Heart right ventricle (tissue), 16 donors: Measurements from ENCODE around the gene ABCA6. TPM values are rescaled to one million over a fixed set of nuclear protein-coding genes. Genes with fewer than 3 reads are reported as not detected.

Source experiments
- ATAC-seq, 8 donors: fragments of 200-7000 bp; cut with Tn5 transposase; one replicate each; pipeline ENCODE4 v1.9.1; 2020; ENCODE audit warnings: mild to moderate bottlenecking in 8 of 8, moderate library complexity in 8 of 8, moderate number of reproducible peaks in 1 of 8
- DNase-seq, 2 donors: peaks; one replicate each; pipeline ENCODE4 v3.0.0-alpha.2; 2020
- H3K27ac ChIP-seq, 10 donors: fragments of 200-600 bp; sonication (generic) in 2 of 10; one replicate each; pipeline versions ENCODE4 v1.5.0 to v1.8.0; 2020 to 2022; ENCODE audit warnings: mild to moderate bottlenecking in 3 of 10
- H3K27me3 ChIP-seq, 7 donors: fragments of 200-600 bp; one replicate each; pipeline ENCODE4 v1.8.0; 2021 to 2022; ENCODE audit warnings: mild to moderate bottlenecking in 2 of 7
- H3K36me3 ChIP-seq, 9 donors: fragments of 200-600 bp; sonication (generic) in 1 of 9; one replicate each; pipeline versions ENCODE4 v1.5.0 to v1.8.0; 2020 to 2022; ENCODE audit warnings: mild to moderate bottlenecking in 2 of 9
- H3K4me1 ChIP-seq, 9 donors: fragments of 200-600 bp; sonication (generic) in 1 of 9; one replicate each; pipeline versions ENCODE4 v1.5.0 to v1.8.0; 2020 to 2022; ENCODE audit warnings: mild to moderate bottlenecking in 4 of 9
- H3K4me3 ChIP-seq, 10 donors: fragments of 200-600 bp; sonication (generic) in 2 of 10; one replicate each; pipeline versions ENCODE4 v1.5.0 to v1.8.0; 2020 to 2022; ENCODE audit warnings: mild to moderate bottlenecking in 7 of 10, moderate library complexity in 2 of 10
- H3K9me3 ChIP-seq, 11 donors: fragments of 200-600 bp in 10 of 11; sonication (generic) in 2 of 11; one replicate each; pipeline versions ENCODE4 v1.5.0 to v1.8.0; 2013 to 2022; ENCODE audit warnings: mild to moderate bottlenecking in 2 of 11, control low read depth in 1 of 11, moderate library complexity in 1 of 11
- WGBS, 2 donors: extraction: QIAGEN DNeasy Blood & Tissue Kit; methylation state at CpG; one replicate each; pipeline ENCODE4 v1.1.7; 2013; ENCODE audit warnings: inconsistent platforms in 1 of 2; 5-methylcytosine and 5-hydroxymethylcytosine counted together
- intact Hi-C, 10 donors: fragments of 100-400 bp; cut with DNase I; formaldehyde crosslinking; loops; one replicate each; pipeline versions ENCODE4 v1.11.1 to v1.14.2; 2022
- polyA plus RNA-seq, 2 donors: library from polyadenylated mRNA; stranded (reverse); fragments of 200-250 nt; gene quantifications; one replicate each; pipeline ENCODE4 v1.2.3, GENCODE V29; 2013
- total RNA-seq, 10 donors: library from RNA; stranded (reverse); fragmentation: NEBNext Ultra II Directional in 3 of 10; extraction: Animal tissue kit (Norgen Biotek cat#: 25700) in 3 of 10; gene quantifications; one replicate each; pipeline versions ENCODE4 v1.2.1 to v1.2.4, GENCODE V29; 2021 to 2023
- TF ChIP-seq, protein P1 (sequence below), 9 donors: fragments of 200-600 bp; sonication (generic) in 2 of 9; IDR thresholded peaks; one replicate each; pipeline versions ENCODE4 v1.5.0 to v1.8.0; 2021 to 2022; ENCODE audit warnings: antibody characterized with exemption in 9 of 9, mild to moderate bottlenecking in 5 of 9, moderate library complexity in 1 of 9
- donor health status: Arrhythmogenic right ventricular cardiomyopathy.
- donor health status: ischemic (EF 13 %, LVEDD 7.1; RV severe dilation, severe dysfunction).
- donor health status: healthy with polysubstance abuse.
- donor health status: DM: no; HTN: yes; CAD: no.
- donor health status: DM: no; HTN: no; CAD: no.
- donor health status: ischemic (EF 25% LVEDD 6.9; RV normal size, moderate dysfunction).
- donor health status: ischemic (EF 25% LVEDD 5.7; RV mildly dilated, moderate dysfunction).
- donor health status: healthy.
- donor health status: DM: yes; HTN: yes; CAD: no.
- donor health status: Ischemic cardiomyopathy.
- donor health status: ischemic (EF 35%, LVEDD 5.7; RV mildly dilated, moderate dysfunction).
- donor health status: nonischemic (EF 11% LVEDD 7.7; RV severe dilation, severe dysfunction).
- donor health status: DM: yes; HTN: yes; CAD: no.
- donor health status: PGD.
- donor health status: ischemic (EF 29% LVEDD 5.4; RV normal size, mild dysfunction).
- donor health status: nonischemic (EF 23%, LVEDD 6.1; RV moderate dilation, normal function).

The ABCA6 gene
- total and polyA plus RNA-seq, 12 donors, result 5.7 to 38.0 (median 15.0) TPM

DNA sequence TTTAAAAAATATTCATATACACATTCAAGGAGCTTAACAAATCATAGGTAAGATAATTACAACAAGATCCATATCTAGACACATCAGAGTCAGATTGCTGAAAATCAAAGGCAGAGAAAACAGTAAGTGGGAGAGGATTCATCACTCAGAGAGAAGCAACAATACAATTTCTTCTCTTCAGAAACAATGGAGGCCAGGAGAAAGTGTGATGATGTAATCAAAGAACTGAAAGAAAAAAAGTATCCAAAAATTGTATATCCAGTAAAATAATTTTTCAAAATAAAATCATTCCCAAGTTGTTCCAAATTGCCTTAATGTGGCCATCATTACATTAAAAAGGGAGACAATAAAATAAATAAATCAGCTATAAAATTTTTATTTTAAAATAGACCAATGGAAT, 17.7 kb upstream of the ABCA6 start:
- Histone ChIP-seq H3K4me1 (no peaks in the 10 kb centered on the region), H3K27me3 (no peaks in the 10 kb centered on the region), H3K4me3 (no peak overlapping the region), H3K36me3 (peaks cover 0 to 13% (median 0%) of the 10 kb centered on the region in 9 donors), H3K27ac (no peak overlapping the region), H3K9me3 (peaks cover 0 to 6% (median 0%) of the 10 kb centered on the region in 11 donors)
- DNase-seq, result no peak
- no peak for ATAC-seq
- intact Hi-C loops, result no loop called here
- TF ChIP-seq, protein P1, sequence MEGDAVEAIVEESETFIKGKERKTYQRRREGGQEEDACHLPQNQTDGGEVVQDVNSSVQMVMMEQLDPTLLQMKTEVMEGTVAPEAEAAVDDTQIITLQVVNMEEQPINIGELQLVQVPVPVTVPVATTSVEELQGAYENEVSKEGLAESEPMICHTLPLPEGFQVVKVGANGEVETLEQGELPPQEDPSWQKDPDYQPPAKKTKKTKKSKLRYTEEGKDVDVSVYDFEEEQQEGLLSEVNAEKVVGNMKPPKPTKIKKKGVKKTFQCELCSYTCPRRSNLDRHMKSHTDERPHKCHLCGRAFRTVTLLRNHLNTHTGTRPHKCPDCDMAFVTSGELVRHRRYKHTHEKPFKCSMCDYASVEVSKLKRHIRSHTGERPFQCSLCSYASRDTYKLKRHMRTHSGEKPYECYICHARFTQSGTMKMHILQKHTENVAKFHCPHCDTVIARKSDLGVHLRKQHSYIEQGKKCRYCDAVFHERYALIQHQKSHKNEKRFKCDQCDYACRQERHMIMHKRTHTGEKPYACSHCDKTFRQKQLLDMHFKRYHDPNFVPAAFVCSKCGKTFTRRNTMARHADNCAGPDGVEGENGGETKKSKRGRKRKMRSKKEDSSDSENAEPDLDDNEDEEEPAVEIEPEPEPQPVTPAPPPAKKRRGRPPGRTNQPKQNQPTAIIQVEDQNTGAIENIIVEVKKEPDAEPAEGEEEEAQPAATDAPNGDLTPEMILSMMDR (IDR thresholded peaks at IDR 0.05), result no peak

DNA sequence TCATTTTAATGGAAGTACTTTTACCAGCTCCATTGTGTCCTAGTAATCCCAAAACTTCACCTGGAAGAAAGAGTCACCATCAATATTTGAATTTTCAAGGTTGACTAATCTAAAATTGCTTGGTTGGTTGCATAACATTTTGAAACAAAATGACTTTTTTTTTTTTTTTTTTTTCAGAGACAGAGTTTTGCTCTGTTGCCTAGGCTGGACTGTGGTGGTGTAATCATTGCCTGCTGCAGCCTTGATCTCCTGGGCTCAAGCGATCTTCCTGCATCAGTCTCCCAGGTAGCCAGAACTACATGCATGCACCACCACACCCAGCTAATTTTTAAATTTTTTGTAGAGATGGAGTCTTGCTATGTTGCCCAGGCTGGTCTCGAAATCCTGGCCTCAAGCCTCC, 12.6 kb upstream of the ABCA6 start:
- TF ChIP-seq, protein P1 (IDR thresholded peaks at IDR 0.05), result no peak
- DNase-seq (no peak), ATAC-seq (no peak)
- Histone ChIP-seq H3K27ac (no peak overlapping the region), H3K4me1 (no peaks in the 10 kb centered on the region), H3K9me3 (peaks cover 0 to 6% (median 0%) of the 10 kb centered on the region in 11 donors), H3K4me3 (no peak overlapping the region), H3K27me3 (no peaks in the 10 kb centered on the region), H3K36me3 (peaks cover 0 to 59% (median 6%) of the 10 kb centered on the region in 9 donors)
- intact Hi-C loops, result no loop called here
- WGBS, 2 donors, result 94 to 95% methylated on average over 2 of the region's 2 CpGs

DNA sequence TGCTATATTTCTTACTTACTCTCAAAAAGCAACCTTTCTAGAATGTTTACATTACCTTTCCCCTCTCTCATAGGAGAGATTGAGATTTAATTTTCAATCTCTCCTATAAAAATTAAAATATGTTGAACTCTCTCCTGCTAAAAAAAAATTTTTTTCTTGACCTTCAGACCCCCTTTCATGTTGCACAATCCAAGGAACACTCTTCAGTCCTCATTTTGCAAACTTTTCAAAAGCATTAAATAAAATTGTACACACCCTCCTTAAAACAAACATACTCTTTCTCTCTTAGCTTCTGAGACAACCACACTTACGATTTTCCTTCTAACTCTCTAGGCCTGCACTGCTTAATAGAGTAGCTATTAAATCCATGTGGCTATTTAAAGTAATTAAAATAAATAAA, 8.6 kb upstream of the ABCA6 start:
- H3K9me3 ChIP-seq, result no peaks in the 10 kb centered on the region
- 68 to 70% methylated on average over 1 of the region's 1 CpG for WGBS, 2 donors
- no peak overlapping the region for H3K4me3 ChIP-seq
- DNase-seq, result no peak
- intact Hi-C loops, result no loop called here
- no peaks in the 10 kb centered on the region for H3K4me1 ChIP-seq
- H3K36me3 ChIP-seq, result peaks cover 0 to 66% (median 8%) of the 10 kb centered on the region in 9 donors
- TF ChIP-seq, protein P1 (IDR thresholded peaks at IDR 0.05), result no peak
- H3K27ac ChIP-seq, result no peak overlapping the region
- ATAC-seq, result no peak
- no peaks in the 10 kb centered on the region for H3K27me3 ChIP-seq

DNA sequence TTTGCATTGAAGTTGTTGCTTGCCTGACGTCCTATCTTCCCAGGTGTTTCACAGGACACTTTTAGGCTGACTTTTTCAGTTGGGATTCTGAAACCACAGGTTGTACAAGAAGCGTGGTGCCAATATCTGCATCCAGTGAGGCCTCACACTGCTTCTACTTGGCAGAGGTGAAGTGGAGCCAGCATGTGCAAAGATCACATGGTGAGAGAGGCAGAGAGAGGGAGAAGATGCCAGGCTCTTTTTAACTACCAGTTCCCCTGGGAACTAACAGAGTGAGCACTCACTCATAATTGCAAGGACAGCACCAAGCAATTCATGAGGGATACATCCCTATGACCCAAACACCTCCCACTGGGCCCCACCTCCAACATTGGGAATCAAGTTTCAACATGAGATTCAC, 5.8 kb upstream of the ABCA6 start:
- TF ChIP-seq, protein P1 (IDR thresholded peaks at IDR 0.05), result no peak
- Histone ChIP-seq H3K9me3 (no peaks in the 10 kb centered on the region), H3K4me3 (no peak overlapping the region), H3K27me3 (no peaks in the 10 kb centered on the region), H3K36me3 (peaks cover 0 to 45% (median 3%) of the 10 kb centered on the region in 9 donors), H3K27ac (no peak overlapping the region), H3K4me1 (peaks cover 0 to 22% (median 0%) of the 10 kb centered on the region in 9 donors)
- ATAC-seq (peak in 2 of 8 donors; percentile 41 to 55), DNase-seq (no peak)
- intact Hi-C loops, result no loop called here
- 76 to 93% methylated on average over 2 of the region's 2 CpGs for WGBS, 2 donors
